ENCODE data around the gene IFI30.

Gene IFI30

DNA sequence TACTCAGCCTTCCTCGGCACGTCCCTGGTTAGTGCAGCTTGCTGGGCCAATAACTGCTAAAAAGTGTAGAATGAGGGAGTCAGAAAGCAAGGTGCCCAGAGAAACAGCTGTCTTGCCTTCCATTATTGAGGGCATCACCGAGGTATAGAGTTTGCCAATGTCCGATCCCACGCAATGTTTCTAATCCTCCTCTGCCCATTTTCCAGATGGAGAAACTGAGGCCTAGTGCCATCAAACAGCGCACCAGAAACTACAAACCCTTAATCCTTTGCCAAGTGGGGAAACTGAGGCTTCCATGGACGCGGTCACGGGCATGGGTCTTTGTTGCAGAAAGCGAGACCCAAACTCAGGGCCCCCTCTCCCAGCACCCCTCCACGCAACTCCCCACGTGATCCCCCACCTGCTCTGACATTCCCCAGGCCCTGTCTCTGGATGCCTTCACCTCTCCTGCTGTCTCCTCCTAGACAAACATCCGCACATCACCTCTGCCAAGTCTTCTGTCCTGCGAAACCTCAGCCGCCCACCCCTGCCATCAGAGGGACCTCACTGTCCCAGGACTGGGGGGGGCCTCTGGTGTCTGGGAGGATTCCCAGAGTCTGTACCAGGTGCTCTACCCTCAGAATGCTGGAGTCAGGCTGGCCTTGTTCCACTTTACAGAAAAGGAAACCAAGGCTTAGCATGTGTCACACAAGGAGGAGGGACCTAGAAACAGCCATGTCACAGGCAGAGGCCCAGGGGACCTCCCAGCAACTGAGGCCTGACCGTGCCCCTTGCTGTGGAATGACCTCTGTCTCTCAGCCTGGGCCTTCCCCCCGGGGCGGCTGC is 53.6 kb downstream of the IFI30 start:
- no peak for DNase-seq

Data from HCEC 1CT (cell line).